Keratinocyte (primary cell): Measurements from ENCODE around the gene FAM83D.

Experiments used
- EZH2 ChIP-seq: IDR thresholded peaks from one replicate; pipeline ENCODE4 v1.6.1; 2012; ENCODE audit warnings: inconsistent platforms, mild to moderate bottlenecking, low read length, moderate library complexity
- TF ChIP-seq, protein P1 (sequence below), 3 experiments: IDR thresholded peaks in 1 of 3; conservative IDR thresholded peaks in 1 of 3; optimal IDR thresholded peaks in 1 of 3; 2 replicates in 2 of 3; 3 replicates in 1 of 3; pipeline versions ENCODE3 to v1.5.1; 2011; ENCODE audit warnings: low read length in 3 of 3, mild to moderate bottlenecking in 3 of 3, moderate library complexity in 2 of 3, control low read depth in 1 of 3, inconsistent platforms in 1 of 3; ENCODE audit not compliant: insufficient read depth in 2 of 3; ENCODE audit errors: extremely low read depth in 1 of 3

- TF ChIP-seq, protein P1, sequence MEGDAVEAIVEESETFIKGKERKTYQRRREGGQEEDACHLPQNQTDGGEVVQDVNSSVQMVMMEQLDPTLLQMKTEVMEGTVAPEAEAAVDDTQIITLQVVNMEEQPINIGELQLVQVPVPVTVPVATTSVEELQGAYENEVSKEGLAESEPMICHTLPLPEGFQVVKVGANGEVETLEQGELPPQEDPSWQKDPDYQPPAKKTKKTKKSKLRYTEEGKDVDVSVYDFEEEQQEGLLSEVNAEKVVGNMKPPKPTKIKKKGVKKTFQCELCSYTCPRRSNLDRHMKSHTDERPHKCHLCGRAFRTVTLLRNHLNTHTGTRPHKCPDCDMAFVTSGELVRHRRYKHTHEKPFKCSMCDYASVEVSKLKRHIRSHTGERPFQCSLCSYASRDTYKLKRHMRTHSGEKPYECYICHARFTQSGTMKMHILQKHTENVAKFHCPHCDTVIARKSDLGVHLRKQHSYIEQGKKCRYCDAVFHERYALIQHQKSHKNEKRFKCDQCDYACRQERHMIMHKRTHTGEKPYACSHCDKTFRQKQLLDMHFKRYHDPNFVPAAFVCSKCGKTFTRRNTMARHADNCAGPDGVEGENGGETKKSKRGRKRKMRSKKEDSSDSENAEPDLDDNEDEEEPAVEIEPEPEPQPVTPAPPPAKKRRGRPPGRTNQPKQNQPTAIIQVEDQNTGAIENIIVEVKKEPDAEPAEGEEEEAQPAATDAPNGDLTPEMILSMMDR (optimal IDR thresholded peaks at IDR 0.05 in 1 of 3, IDR thresholded peaks at IDR 0.05 in 1 of 3, conservative IDR thresholded peaks at IDR 0.05 in 1 of 3; ENCODE audit: extremely low read depth in 1 of 3, insufficient read depth in 2 of 3, low read length in 3 of 3): no peak
- TF ChIP-seq EZH2: no peak
These were observed 61.6 kb downstream of the FAM83D start for GRCh38 chr20:38987777-38988176.
